Gastrocnemius medialis (tissue), 4 donors: ENCODE results near the gene ERC1. TPM values are rescaled to one million over a fixed set of nuclear protein-coding genes. Genes with fewer than 3 reads are reported as not detected.

ENCODE experiments used
- ATAC-seq, 2 donors: fragments of 150-250 bp; one replicate each; pipeline ENCODE4 v1.9.1; 2016
- DNase-seq, 2 donors: peaks; one replicate each; pipeline ENCODE4 v3.0.0-alpha.2; 2019
- H3K27ac ChIP-seq, 4 donors: fragments of 200-600 bp; sonication (generic); 1 replicate in 1 of 4; 2 replicates in 3 of 4; pipeline ENCODE4 v1.5.1; 2016 to 2018; ENCODE audit warnings: mild to moderate bottlenecking in 2 of 4, moderate library complexity in 1 of 4
- H3K27me3 ChIP-seq, 3 donors: fragments of 200-600 bp; sonication (generic) in 2 of 3; 1 replicate in 1 of 3; 2 replicates in 2 of 3; pipeline versions ENCODE4 v1.5.1 to v1.6.0; 2016 to 2019; ENCODE audit warnings: mild to moderate bottlenecking in 1 of 3, moderate library complexity in 1 of 3
- H3K36me3 ChIP-seq, 2 donors: fragments of 200-600 bp; sonication (generic) in 1 of 2; one replicate each; pipeline ENCODE4 v1.5.1; 2017 to 2018
- H3K4me1 ChIP-seq, 2 donors: fragments of 200-600 bp; sonication (generic) in 1 of 2; one replicate each; pipeline ENCODE4 v1.5.1; 2016 to 2017; ENCODE audit warnings: mild to moderate bottlenecking in 2 of 2
- H3K4me3 ChIP-seq, 4 donors: fragments of 200-600 bp; sonication (generic) in 3 of 4; 1 replicate in 1 of 4; 2 replicates in 3 of 4; pipeline ENCODE4 v1.5.1; 2016 to 2019; ENCODE audit warnings: mild to moderate bottlenecking in 2 of 4
- H3K9me3 ChIP-seq, 3 donors: fragments of 200-600 bp; sonication (generic) in 2 of 3; 1 replicate in 1 of 3; 2 replicates in 2 of 3; pipeline ENCODE4 v1.5.1; 2016 to 2019
- POLR2A ChIP-seq, 2 donors: fragments of 450-650 bp; IDR thresholded peaks; one replicate each; pipeline ENCODE4 v1.6.1; 2017; ENCODE audit warnings: antibody characterized with exemption in 2 of 2, mild to moderate bottlenecking in 2 of 2, moderate library complexity in 2 of 2
- in situ Hi-C, 4 donors: fragments of 200-750 bp; cut with MboI; loops; one replicate each; pipeline versions ENCODE4 v1.15.0 to v1.8.0; 2017; ENCODE audit warnings: low sequenced_read_pairs in 4 of 4
- intact Hi-C: fragments of 100-400 bp; cut with DNase I; formaldehyde crosslinking; loops from one replicate; pipeline ENCODE4 v1.15.1; 2023; ENCODE audit warnings: low total_unique reads
- total RNA-seq, 4 donors: library from RNA; depleted of rRNA; stranded (reverse); fragments of >200 nt; gene quantifications; one replicate each; pipeline versions ENCODE4 v1.1.0 to v1.2.3, GENCODE V29; 2016
- TF ChIP-seq, protein P1 (sequence below), 5 experiments: fragments of 450-650 bp in 3 of 5; fragments of 200-600 bp in 2 of 5; sonication (generic) in 2 of 5; IDR thresholded peaks in 4 of 5; conservative IDR thresholded peaks in 1 of 5; 1 replicate in 4 of 5; 2 replicates in 1 of 5; pipeline ENCODE4 v1.5.1; 2016 to 2019; ENCODE audit warnings: antibody characterized with exemption in 5 of 5, mild to moderate bottlenecking in 3 of 5, moderate library complexity in 3 of 5

Gene ERC1
- total RNA-seq, 4 donors from 2014 or later: 20.3 to 39.1 (median 23.5) TPM

DNA sequence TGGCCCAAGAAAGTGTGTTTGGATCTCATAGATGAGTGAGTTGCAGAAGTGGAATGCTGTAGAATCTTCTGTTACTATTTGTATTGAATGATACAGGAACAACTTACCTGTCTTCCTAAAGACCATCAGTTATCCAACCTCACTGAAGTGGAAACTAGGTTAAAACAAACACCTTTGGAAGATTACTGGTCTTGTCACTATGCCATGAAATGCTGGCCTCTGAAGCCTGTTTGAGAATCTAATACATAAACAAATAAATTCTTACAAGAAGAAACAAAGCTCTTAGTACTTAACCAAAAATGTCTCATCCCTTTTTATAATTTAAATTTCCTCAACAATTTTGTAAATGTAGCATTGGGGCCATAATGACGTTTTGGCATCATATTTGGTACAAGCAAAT lies 448.2 kb downstream of the ERC1 start:
- Histone ChIP-seq H3K4me1 (peaks cover 0 to 5% of the 10 kb centered on the region in 2 donors), H3K36me3 (no peaks in the 10 kb centered on the region), H3K27me3 (no peaks in the 10 kb centered on the region), H3K9me3 (no peaks in the 10 kb centered on the region), H3K4me3 (no peak overlapping the region), H3K27ac (no peak overlapping the region)
- intact Hi-C loops (no loop called here), in situ Hi-C loops (no loop called here)
- DNase-seq (no peak), ATAC-seq (no peak)
- TF ChIP-seq, protein P1, sequence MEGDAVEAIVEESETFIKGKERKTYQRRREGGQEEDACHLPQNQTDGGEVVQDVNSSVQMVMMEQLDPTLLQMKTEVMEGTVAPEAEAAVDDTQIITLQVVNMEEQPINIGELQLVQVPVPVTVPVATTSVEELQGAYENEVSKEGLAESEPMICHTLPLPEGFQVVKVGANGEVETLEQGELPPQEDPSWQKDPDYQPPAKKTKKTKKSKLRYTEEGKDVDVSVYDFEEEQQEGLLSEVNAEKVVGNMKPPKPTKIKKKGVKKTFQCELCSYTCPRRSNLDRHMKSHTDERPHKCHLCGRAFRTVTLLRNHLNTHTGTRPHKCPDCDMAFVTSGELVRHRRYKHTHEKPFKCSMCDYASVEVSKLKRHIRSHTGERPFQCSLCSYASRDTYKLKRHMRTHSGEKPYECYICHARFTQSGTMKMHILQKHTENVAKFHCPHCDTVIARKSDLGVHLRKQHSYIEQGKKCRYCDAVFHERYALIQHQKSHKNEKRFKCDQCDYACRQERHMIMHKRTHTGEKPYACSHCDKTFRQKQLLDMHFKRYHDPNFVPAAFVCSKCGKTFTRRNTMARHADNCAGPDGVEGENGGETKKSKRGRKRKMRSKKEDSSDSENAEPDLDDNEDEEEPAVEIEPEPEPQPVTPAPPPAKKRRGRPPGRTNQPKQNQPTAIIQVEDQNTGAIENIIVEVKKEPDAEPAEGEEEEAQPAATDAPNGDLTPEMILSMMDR (IDR thresholded peaks at IDR 0.05 in 4 of 5, conservative IDR thresholded peaks at IDR 0.05 in 1 of 5): no peak
- no peak for TF ChIP-seq POLR2A (IDR thresholded peaks at IDR 0.05)

GRCh38 chr12:1439687-1440086 lies 448.7 kb downstream of the ERC1 start:
- Histone ChIP-seq H3K27me3 (no peaks in the 10 kb centered on the region), H3K4me1 (peaks cover 0 to 5% of the 10 kb centered on the region in 2 donors), H3K36me3 (no peaks in the 10 kb centered on the region), H3K27ac (no peak overlapping the region), H3K4me3 (no peak overlapping the region), H3K9me3 (no peaks in the 10 kb centered on the region)
- in situ Hi-C loops (no loop called here), intact Hi-C loops (no loop called here)
- TF ChIP-seq, protein P1 (IDR thresholded peaks at IDR 0.05 in 4 of 5, conservative IDR thresholded peaks at IDR 0.05 in 1 of 5): no peak
- no peak for TF ChIP-seq POLR2A (IDR thresholded peaks at IDR 0.05)
- ATAC-seq (no peak), DNase-seq (no peak)

DNA sequence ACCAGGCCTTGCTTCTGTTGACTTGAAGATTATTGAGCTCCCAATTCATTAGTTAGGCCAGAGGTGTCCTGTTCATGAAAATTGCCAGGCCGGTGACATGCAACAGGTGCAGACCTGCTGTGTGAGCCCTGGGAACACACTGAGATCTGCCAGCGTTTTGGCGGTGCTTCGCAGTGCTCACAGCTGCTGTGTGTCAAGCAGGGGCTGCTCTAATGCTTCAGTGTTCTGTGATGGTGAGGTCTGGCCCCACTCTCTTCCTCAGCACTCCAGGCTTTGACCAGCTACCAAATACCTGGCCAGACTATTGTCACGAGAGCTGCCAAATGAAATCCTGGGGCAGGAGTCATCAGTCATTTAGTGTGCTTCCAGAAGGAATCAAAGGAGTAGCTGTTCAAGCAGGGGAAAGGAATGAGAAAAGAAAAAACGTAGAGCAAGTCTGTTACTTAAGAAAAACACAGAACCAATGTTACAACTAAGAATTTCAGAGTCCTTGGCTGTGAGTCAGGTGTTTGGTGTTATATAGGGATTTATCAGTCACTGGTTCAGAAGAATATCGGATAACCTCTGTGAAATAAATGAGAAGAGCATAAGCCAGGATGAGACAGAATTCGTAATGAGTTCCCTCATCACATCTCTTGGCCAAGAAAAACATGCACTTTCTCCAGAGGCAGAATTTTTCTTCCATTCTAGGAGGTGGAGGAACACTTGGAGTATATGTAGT lies 452.6 kb downstream of the ERC1 start:
- ATAC-seq (peak in 1 of 2 donors; percentile 18), DNase-seq (no peak)
- no peak overlapping the region for H3K27ac ChIP-seq
- in situ Hi-C loops: no loop called here
- H3K36me3 ChIP-seq: no peaks in the 10 kb centered on the region
- H3K4me3 ChIP-seq: no peak overlapping the region
- peaks cover 0 to 5% of the 10 kb centered on the region in 2 donors for H3K4me1 ChIP-seq
- no peaks in the 10 kb centered on the region for H3K9me3 ChIP-seq
- intact Hi-C loops: no loop called here
- no peaks in the 10 kb centered on the region for H3K27me3 ChIP-seq
- TF ChIP-seq, protein P1 (IDR thresholded peaks at IDR 0.05 in 4 of 5, conservative IDR thresholded peaks at IDR 0.05 in 1 of 5): no peak
- TF ChIP-seq POLR2A (IDR thresholded peaks at IDR 0.05): no peak

DNA sequence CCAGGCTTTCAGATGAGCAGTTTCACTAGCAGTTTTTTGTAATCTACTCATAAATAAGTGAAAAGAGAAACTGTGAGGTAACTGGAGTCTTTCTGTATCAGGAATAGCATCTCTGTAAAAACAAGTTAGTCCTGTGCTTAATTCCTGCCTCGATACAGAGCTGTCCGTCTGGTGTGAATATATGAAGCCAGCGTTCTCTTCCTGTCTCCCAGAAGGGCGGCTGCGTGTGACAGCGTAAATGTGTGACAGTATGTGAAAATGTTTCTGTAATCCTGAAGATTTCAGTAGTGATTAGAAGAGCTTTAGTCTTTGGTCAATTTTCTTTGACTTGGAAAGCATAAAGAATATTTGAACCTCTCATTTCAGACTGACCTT lies 453.1 kb downstream of the ERC1 start:
- Histone ChIP-seq H3K27me3 (no peaks in the 10 kb centered on the region), H3K36me3 (no peaks in the 10 kb centered on the region), H3K4me1 (peaks cover 0 to 5% of the 10 kb centered on the region in 2 donors), H3K9me3 (no peaks in the 10 kb centered on the region), H3K27ac (no peak overlapping the region), H3K4me3 (no peak overlapping the region)
- TF ChIP-seq POLR2A (IDR thresholded peaks at IDR 0.05): no peak
- TF ChIP-seq, protein P1 (IDR thresholded peaks at IDR 0.05 in 4 of 5, conservative IDR thresholded peaks at IDR 0.05 in 1 of 5): no peak
- intact Hi-C loops: no loop called here
- in situ Hi-C loops: no loop called here
- ATAC-seq (no peak), DNase-seq (no peak)

- H3K9me3 ChIP-seq: no peaks in the 10 kb centered on the region
- H3K4me3 ChIP-seq: no peak overlapping the region
- TF ChIP-seq, protein P1 (IDR thresholded peaks at IDR 0.05 in 4 of 5, conservative IDR thresholded peaks at IDR 0.05 in 1 of 5): no peak
- ATAC-seq: no peak
- intact Hi-C loops (no loop called here), in situ Hi-C loops (no loop called here)
- H3K27ac ChIP-seq: no peak overlapping the region
- no peaks in the 10 kb centered on the region for H3K27me3 ChIP-seq
- H3K4me1 ChIP-seq: peaks cover 0 to 5% of the 10 kb centered on the region in 2 donors
- no peak for DNase-seq
- H3K36me3 ChIP-seq: no peaks in the 10 kb centered on the region
Measured at GRCh38 chr12:1445807-1446206, 454.8 kb downstream of the ERC1 start.
